C4-2B (cell line): Measurements from ENCODE around the gene MYO1D.

Experiments
- ZFX ChIP-seq: fragments of 450-650 bp; IDR thresholded peaks from 2 replicates; pipeline ENCODE4 v1.6.1; 2017
- TF ChIP-seq, protein P1 (sequence below): fragments of 450-650 bp; conservative IDR thresholded peaks from 2 replicates; pipeline ENCODE4 v1.5.1; 2017; ENCODE audit warnings: mild to moderate bottlenecking

DNA sequence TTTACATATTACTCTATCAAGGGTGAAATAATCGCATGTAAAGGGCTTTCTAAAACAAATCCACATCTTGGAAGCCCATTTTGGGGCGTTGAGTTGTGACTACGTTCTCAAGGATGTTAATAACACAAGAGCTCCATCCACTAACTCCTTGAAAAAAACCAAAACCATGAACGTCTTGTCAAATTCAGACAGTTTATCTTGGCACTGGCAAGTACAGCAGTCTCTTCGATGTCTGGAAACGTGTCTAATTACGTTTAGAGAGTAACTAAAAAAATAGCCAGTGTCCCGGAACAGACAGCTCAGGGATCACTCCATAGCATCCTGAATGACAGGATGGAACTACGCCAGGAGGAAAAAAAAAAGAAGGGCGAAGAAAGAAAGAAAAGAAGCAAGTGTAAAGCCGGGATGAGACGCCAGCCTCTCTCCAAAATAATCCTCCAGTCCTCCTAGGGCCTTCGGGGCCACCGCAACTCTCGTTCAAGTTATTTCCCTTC, 954 bp downstream of the MYO1D start:
- TF ChIP-seq, protein P1, sequence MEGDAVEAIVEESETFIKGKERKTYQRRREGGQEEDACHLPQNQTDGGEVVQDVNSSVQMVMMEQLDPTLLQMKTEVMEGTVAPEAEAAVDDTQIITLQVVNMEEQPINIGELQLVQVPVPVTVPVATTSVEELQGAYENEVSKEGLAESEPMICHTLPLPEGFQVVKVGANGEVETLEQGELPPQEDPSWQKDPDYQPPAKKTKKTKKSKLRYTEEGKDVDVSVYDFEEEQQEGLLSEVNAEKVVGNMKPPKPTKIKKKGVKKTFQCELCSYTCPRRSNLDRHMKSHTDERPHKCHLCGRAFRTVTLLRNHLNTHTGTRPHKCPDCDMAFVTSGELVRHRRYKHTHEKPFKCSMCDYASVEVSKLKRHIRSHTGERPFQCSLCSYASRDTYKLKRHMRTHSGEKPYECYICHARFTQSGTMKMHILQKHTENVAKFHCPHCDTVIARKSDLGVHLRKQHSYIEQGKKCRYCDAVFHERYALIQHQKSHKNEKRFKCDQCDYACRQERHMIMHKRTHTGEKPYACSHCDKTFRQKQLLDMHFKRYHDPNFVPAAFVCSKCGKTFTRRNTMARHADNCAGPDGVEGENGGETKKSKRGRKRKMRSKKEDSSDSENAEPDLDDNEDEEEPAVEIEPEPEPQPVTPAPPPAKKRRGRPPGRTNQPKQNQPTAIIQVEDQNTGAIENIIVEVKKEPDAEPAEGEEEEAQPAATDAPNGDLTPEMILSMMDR, result no peak
- no peak for TF ChIP-seq ZFX
